Activated naive CD8-positive, alpha-beta T cell treated with anti-CD3 and anti-CD28 coated beads, Interleukin-2, amount 10 ng/mL, durations not matched to agents 7 days and 5 days (primary cell): ENCODE results near the gene OR2Z1. TPM values are rescaled to one million over a fixed set of nuclear protein-coding genes. Genes with fewer than 3 reads are reported as not detected.
"Not testable (repeated sequence)": the region's sequence is repeated elsewhere in the genome, so short reads cannot be mapped to it uniquely, and the experiment has no call there.

ENCODE experiments used
- ATAC-seq: fragments of 150-1000 bp; cut with Tn5 transposase; one replicate; pipeline ENCODE4 v1.10.0; 2021; ENCODE audit warnings: low read depth, moderate library complexity
- POLR2A ChIA-PET: fragments of 350-600 bp; sonication (Branson Sonifier 250); formaldehyde crosslinking; loops from one replicate; lab custom pipeline; 2021; ENCODE audit warnings: antibody characterized with exemption; lab: Charles Lee
- DNase-seq: peaks from one replicate; pipeline ENCODE4 v3.0.0; 2021
- H3K27ac Mint-ChIP-seq: one replicate; pipeline ENCODE4 v1.8.0; 2022; ENCODE audit warnings: mild to moderate bottlenecking, mixed read lengths
- H3K27me3 Mint-ChIP-seq: one replicate; pipeline ENCODE4 v1.8.0; 2022; ENCODE audit warnings: mild to moderate bottlenecking, moderate library complexity, mixed read lengths
- H3K36me3 Mint-ChIP-seq: one replicate; pipeline ENCODE4 v1.8.0; 2021; ENCODE audit warnings: mild to moderate bottlenecking, mixed read lengths
- H3K4me1 Mint-ChIP-seq: one replicate; pipeline ENCODE4 v1.8.0; 2021; ENCODE audit warnings: mixed read lengths
- H3K4me3 Mint-ChIP-seq: one replicate; pipeline ENCODE4 v1.8.0; 2022; ENCODE audit warnings: mild to moderate bottlenecking, moderate library complexity, mixed read lengths
- H3K9me3 Mint-ChIP-seq: one replicate; pipeline ENCODE4 v1.8.0; 2021; ENCODE audit warnings: mixed read lengths
- total RNA-seq, 2 experiments: library from RNA; stranded (reverse); gene quantifications; one replicate each; pipeline ENCODE4 v1.2.3, GENCODE V29; 2021

Gene OR2Z1
- total RNA-seq, 2 experiments from 2014 or later = not detected

- no peaks in the 10 kb centered on the region for H3K36me3 Mint-ChIP-seq
- no peaks in the 10 kb centered on the region for H3K4me1 Mint-ChIP-seq
- peaks cover 21% of the 10 kb centered on the region for H3K27me3 Mint-ChIP-seq
- H3K4me3 Mint-ChIP-seq = no peak overlapping the region
- no peak for DNase-seq
- POLR2A ChIA-PET = no interaction called here
- H3K9me3 Mint-ChIP-seq = peaks cover 2% of the 10 kb centered on the region
- no peak overlapping the region for H3K27ac Mint-ChIP-seq
- no peak for ATAC-seq
Measured at GRCh38 chr19:8724276-8724675, 2.8 kb downstream of the OR2Z1 start.

DNA sequence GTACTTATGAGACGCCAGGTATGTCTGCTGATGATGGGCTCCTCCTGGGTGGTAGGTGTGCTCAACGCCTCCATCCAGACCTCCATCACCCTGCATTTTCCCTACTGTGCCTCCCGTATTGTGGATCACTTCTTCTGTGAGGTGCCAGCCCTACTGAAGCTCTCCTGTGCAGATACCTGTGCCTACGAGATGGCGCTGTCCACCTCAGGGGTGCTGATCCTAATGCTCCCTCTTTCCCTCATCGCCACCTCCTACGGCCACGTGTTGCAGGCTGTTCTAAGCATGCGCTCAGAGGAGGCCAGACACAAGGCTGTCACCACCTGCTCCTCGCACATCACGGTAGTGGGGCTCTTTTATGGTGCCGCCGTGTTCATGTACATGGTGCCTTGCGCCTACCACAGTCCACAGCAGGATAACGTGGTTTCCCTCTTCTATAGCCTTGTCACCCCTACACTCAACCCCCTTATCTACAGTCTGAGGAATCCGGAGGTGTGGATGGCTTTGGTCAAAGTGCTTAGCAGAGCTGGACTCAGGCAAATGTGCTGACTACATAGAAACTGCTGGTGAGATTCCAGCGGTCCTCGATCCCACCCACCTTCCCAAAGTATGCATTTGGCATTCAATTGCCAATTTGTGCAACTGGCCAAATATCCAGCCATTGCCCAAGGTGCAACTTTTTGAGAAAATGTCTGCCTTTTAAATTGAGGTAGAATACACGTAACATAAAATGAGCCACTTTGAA is 10.2 kb downstream of the OR2Z1 start:
- Mint-ChIP-seq H3K4me3 (no peak overlapping the region), H3K27ac (no peak overlapping the region)
- DNase-seq = peak; percentile 38

DNA sequence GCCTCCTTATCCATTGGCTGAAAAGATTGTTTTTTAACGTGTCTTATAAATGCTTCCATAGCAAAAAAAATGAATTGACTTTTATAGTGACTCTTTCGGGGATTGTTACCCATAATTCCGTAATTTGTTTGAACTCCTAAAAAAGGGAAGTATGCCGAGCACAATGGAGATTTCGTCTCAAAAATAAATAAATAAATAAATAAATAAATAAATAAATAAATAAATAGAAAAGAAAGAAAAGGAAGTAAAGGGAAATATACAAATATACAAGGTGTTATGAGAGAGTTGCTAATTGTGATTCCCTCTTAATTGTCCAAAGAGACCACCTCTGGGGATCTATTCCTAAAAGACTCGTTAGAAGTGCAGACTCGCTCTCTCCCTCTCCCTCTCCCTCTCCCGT is 16.9 kb downstream of the OR2Z1 start:
- Mint-ChIP-seq H3K4me1 (no peaks in the 10 kb centered on the region), H3K4me3 (no peak overlapping the region), H3K36me3 (no peaks in the 10 kb centered on the region), H3K27ac (no peak overlapping the region), H3K9me3 (peaks cover under 1% of the 10 kb centered on the region), H3K27me3 (no peaks in the 10 kb centered on the region)
- POLR2A ChIA-PET = no interaction called here
- no peak for ATAC-seq
- DNase-seq = no peak

More for the DNA sequence above, 10.2 kb downstream of the OR2Z1 start:
- ATAC-seq = no peak
- peaks cover 10% of the 10 kb centered on the region for H3K9me3 Mint-ChIP-seq
- POLR2A ChIA-PET = no interaction called here
- no peaks in the 10 kb centered on the region for H3K4me1 Mint-ChIP-seq
- H3K27me3 Mint-ChIP-seq = peaks cover 3% of the 10 kb centered on the region
- no peaks in the 10 kb centered on the region for H3K36me3 Mint-ChIP-seq

DNA sequence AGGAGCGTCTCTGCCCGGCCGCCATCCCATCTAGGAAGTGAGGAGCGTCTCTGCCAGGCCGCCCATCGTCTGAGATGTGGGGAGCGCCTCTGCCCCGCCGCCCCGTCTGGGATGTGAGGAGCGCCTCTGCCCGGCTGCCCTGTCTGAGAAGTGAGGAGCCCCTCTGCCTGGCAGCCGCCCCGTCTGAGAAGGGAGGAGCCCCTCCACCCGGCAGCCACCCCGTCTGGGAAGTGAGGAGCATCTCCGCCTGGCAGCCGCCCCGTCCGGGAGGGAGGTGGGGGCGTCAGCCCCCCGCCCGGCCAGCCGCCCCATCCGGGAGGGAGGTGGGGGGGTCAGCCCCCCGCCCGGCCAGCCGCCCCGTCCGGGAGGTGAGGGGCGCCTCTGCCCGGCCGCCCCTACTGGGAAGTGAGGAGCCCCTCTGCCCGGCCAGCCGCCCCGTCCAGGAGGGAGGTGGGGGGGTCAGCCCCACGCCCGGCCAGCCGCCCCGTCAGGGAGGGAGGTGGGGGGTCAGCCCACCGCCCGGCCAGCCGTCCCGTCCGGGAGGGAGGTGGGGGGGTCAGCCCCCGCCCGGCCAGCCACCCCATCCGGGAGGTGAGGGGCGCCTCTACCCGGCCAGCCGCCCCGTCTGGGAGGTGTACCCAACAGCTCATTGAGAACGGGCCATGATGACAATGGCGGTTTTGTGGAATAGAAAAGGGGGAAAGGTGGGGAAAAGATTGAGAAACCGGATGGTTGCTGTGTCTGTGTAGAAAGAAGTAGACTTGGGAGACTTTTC is 18.0 kb downstream of the OR2Z1 start:
- H3K9me3 Mint-ChIP-seq, H3K27ac Mint-ChIP-seq, H3K27me3 Mint-ChIP-seq, ATAC-seq, H3K36me3 Mint-ChIP-seq, H3K4me1 Mint-ChIP-seq, H3K4me3 Mint-ChIP-seq, POLR2A ChIA-PET, DNase-seq: not testable (repeated sequence)

DNA sequence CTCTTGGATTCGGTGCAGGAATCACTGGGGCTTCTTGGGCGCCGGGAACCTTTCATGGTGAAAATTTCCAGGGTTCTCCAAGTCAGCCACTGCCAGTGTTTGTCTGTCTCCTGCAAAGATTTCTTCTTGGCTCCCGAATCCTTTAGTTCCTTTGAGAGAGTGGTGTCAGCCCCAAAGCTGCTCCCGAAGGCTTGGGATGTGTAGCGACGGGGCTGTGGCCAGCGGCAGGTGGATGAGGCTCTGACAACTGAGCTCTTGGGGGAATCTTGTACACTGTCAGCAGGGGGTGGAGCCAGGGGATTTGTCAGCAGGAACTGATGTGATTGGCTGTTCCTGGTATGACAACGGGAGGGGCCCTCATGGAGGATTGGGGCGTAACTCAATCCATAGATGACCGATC is 45.8 kb downstream of the OR2Z1 start:
- POLR2A ChIA-PET, H3K4me1 Mint-ChIP-seq, H3K27ac Mint-ChIP-seq, H3K36me3 Mint-ChIP-seq, DNase-seq, H3K9me3 Mint-ChIP-seq, H3K4me3 Mint-ChIP-seq, ATAC-seq, H3K27me3 Mint-ChIP-seq: not testable (repeated sequence)

GRCh38 chr19:8769265-8769664 is 47.8 kb downstream of the OR2Z1 start:
- H3K27me3 Mint-ChIP-seq, POLR2A ChIA-PET: not testable (repeated sequence)

DNA sequence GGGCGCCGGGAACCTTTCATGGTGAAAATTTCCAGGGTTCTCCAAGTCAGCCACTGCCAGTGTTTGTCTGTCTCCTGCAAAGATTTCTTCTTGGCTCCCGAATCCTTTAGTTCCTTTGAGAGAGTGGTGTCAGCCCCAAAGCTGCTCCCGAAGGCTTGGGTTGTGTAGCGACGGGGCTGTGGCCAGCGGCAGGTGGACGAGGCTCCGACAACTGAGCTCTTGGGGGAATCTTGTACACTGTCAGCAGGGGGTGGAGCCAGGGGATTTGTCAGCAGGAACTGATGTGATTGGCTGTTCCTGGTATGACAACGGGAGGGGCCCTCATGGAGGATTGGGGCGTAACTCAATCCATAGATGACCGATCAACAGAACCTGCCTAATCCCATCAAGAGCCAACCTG is 52.2 kb downstream of the OR2Z1 start:
- H3K27me3 Mint-ChIP-seq, ATAC-seq, H3K9me3 Mint-ChIP-seq, H3K4me1 Mint-ChIP-seq, H3K27ac Mint-ChIP-seq, H3K4me3 Mint-ChIP-seq, H3K36me3 Mint-ChIP-seq, POLR2A ChIA-PET, DNase-seq: not testable (repeated sequence)

More at GRCh38 chr19:8769265-8769664, 47.8 kb downstream of the OR2Z1 start:
- DNase-seq, H3K36me3 Mint-ChIP-seq, H3K4me3 Mint-ChIP-seq, H3K27ac Mint-ChIP-seq, ATAC-seq, H3K4me1 Mint-ChIP-seq, H3K9me3 Mint-ChIP-seq: not testable (repeated sequence)

Other genes starting within 250 kb of the OR2Z1 start
- gene PRAM1, start 219.0 kb upstream of the OR2Z1 start, total RNA-seq = 1 to 10 TPM; 2.3 to 2.5 TPM
- 10 to 100 TPM; 38.2 to 40.5 TPM for gene ZNF414, start 207.5 kb upstream of the OR2Z1 start, total RNA-seq
- 100 to 1,000 TPM; 306 to 332 TPM for gene MYO1F, start 144.2 kb upstream of the OR2Z1 start, total RNA-seq
- 10 to 100 TPM; 40.3 to 41.3 TPM for gene ADAMTS10, start 110.9 kb upstream of the OR2Z1 start, total RNA-seq
- not detected for gene NFILZ, start 91.0 kb upstream of the OR2Z1 start, total RNA-seq
- gene ACTL9, start 22.8 kb upstream of the OR2Z1 start, total RNA-seq = not detected
- gene ZNF558, start 110.7 kb downstream of the OR2Z1 start, total RNA-seq = 10 to 100 TPM; 35.0 to 36.4 TPM
- gene MBD3L1, start 110.7 kb downstream of the OR2Z1 start, total RNA-seq = not detected